Eye (tissue), 1 donor: ENCODE measurements around the gene ELN.

Source experiments
- DNase-seq: peaks from one replicate; pipeline ENCODE4 v3.0.0-alpha.2; 2015

The ELN gene

GRCh38 chr7:74026406-74026902 lies 1.5 kb upstream of the ELN start:
- no peak for DNase-seq

GRCh38 chr7:74026903-74027682 lies 880 bp upstream of the ELN start:
- peak; percentile 93 for DNase-seq

- DNase-seq: no peak
Measured at GRCh38 chr7:74028321-74028838, 407 bp downstream of the ELN start.

GRCh38 chr7:74029089-74029785 lies 1.3 kb downstream of the ELN start:
- DNase-seq: no peak

GRCh38 chr7:74029991-74030415 lies 2.0 kb downstream of the ELN start:
- peak; percentile 57 for DNase-seq

GRCh38 chr7:74030861-74031260 lies 2.9 kb downstream of the ELN start:
- DNase-seq: no peak

GRCh38 chr7:74031403-74032190 lies 3.6 kb downstream of the ELN start:
- DNase-seq: no peak

- DNase-seq: no peak
Measured at GRCh38 chr7:74032191-74032490, 4.2 kb downstream of the ELN start.

GRCh38 chr7:74032624-74033371 lies 4.8 kb downstream of the ELN start:
- DNase-seq: no peak

GRCh38 chr7:74033372-74034311 lies 5.7 kb downstream of the ELN start:
- DNase-seq: peak; percentile 83

- no peak for DNase-seq
Measured at GRCh38 chr7:74037609-74038008, 9.6 kb downstream of the ELN start.

GRCh38 chr7:74038194-74038961 lies 10.4 kb downstream of the ELN start:
- DNase-seq: no peak

GRCh38 chr7:74039337-74039736 lies 11.4 kb downstream of the ELN start:
- DNase-seq: no peak

- DNase-seq: no peak
Measured at GRCh38 chr7:74040101-74040790, 12.3 kb downstream of the ELN start.

- no peak for DNase-seq
Measured at GRCh38 chr7:74040791-74041520, 13.0 kb downstream of the ELN start.

GRCh38 chr7:74042746-74043522 lies 15.0 kb downstream of the ELN start:
- DNase-seq: no peak

- peak; percentile 65 for DNase-seq
Measured at GRCh38 chr7:74043523-74043951, 15.6 kb downstream of the ELN start.
